Measurements from ENCODE around the gene TERT. TPM values are rescaled to one million over a fixed set of nuclear protein-coding genes. Genes with fewer than 3 reads are reported as not detected.
A peak's percentile ranks its signal among the peaks of the same experiment; 100 is the strongest.

TERT gene
- total RNA-seq, 1 donor from 2014 or later: 2.4 TPM

DNA sequence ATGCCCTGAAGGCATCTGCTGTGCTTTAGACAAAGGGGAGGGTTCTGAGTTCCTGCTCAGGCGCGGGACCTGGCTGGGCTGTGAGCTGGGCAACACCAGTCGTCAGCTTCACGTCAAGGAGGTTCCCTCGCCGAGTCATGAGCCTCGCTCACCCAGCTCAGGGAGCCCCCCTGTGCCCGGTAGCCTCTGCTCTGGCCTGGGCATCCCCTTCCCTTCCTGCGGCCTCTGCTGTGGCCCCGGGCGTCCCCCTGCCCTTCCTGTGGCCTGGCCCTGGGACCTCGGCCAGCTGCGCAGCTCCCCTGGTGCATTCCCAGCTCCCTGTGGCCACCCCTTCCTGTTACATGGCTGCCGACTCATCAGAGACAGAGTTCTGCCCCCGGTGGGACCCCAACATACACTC is 29.8 kb downstream of the TERT start:
- no peaks in the 10 kb centered on the region for H3K4me1 Mint-ChIP-seq
- H3K4me3 ChIP-seq: no peak overlapping the region
- TF ChIP-seq EZH2 (IDR thresholded peaks at IDR 0.05) (no peak), EZH2phosphoT487 (IDR thresholded peaks at IDR 0.05) (no peak), CTCF (IDR thresholded peaks at IDR 0.05) (no peak)
- H3K9ac ChIP-seq: no peak overlapping the region
- H3K4me3 Mint-ChIP-seq: no peak overlapping the region
- no peaks in the 10 kb centered on the region for H4K20me1 ChIP-seq (ENCODE audit: low read depth)
- no peak overlapping the region for H3K27ac ChIP-seq
- no peaks in the 10 kb centered on the region for H3K36me3 ChIP-seq
- H3F3A ChIP-seq (ENCODE audit: low read depth): no peaks in the 10 kb centered on the region
- no peaks in the 10 kb centered on the region for H3K4me1 ChIP-seq
- H3K79me2 ChIP-seq (ENCODE audit: low read depth): no peaks in the 10 kb centered on the region
- no peaks in the 10 kb centered on the region for H3K36me3 Mint-ChIP-seq
- H2AFZ ChIP-seq (replicated peaks): no peak overlapping the region
- H3K9me3 ChIP-seq (ENCODE audit: low read depth): no peaks in the 10 kb centered on the region
- peaks cover 3% of the 10 kb centered on the region for H3K27me3 Mint-ChIP-seq (ENCODE audit: insufficient read depth, low read depth)
- H3K9me3 Mint-ChIP-seq: no peaks in the 10 kb centered on the region
- no peaks in the 10 kb centered on the region for H3K27me3 ChIP-seq
- H3K27ac Mint-ChIP-seq: no peak overlapping the region
- DNase-seq (ENCODE audit: low spot score): no peak
- no peak overlapping the region for H3K4me2 ChIP-seq

DNA sequence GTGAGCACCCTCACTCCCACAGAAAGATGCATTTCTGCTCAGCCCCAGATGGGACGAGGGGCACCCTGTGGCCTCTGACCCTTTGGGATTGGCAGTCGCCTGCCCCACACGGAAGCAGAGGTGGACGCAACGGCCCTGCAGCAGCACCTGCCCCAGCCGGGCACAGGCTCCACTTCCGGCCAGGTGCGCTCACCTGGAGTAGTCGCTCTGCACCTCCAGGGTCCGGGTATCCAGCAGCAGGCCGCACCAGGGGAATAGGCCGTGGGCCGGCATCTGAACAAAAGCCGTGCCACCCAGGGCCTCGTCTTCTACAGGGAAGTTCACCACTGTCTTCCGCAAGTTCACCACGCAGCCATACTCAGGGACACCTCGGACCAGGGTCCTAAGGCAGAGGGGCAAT is 30.7 kb downstream of the TERT start:
- no peaks in the 10 kb centered on the region for H4K20me1 ChIP-seq (ENCODE audit: low read depth)
- H3K27me3 ChIP-seq: no peaks in the 10 kb centered on the region
- Mint-ChIP-seq H3K9me3 (no peaks in the 10 kb centered on the region), H3K27me3 (ENCODE audit: insufficient read depth, low read depth) (no peaks in the 10 kb centered on the region), H3K4me3 (no peak overlapping the region), H3K36me3 (no peaks in the 10 kb centered on the region), H3K27ac (no peak overlapping the region), H3K4me1 (no peaks in the 10 kb centered on the region)
- H3K9ac ChIP-seq: no peak overlapping the region
- no peak overlapping the region for H2AFZ ChIP-seq (replicated peaks)
- H3K4me2 ChIP-seq: no peak overlapping the region
- no peak for TF ChIP-seq EZH2phosphoT487 (IDR thresholded peaks at IDR 0.05)
- no peak for TF ChIP-seq EZH2 (IDR thresholded peaks at IDR 0.05)
- no peak for TF ChIP-seq CTCF (IDR thresholded peaks at IDR 0.05)
- no peaks in the 10 kb centered on the region for H3K4me1 ChIP-seq
- H3F3A ChIP-seq (ENCODE audit: low read depth): no peaks in the 10 kb centered on the region
- no peak for DNase-seq (ENCODE audit: low spot score)
- no peaks in the 10 kb centered on the region for H3K79me2 ChIP-seq (ENCODE audit: low read depth)
- no peak overlapping the region for H3K27ac ChIP-seq
- H3K9me3 ChIP-seq (ENCODE audit: low read depth): no peaks in the 10 kb centered on the region
- H3K36me3 ChIP-seq: no peaks in the 10 kb centered on the region
- H3K4me3 ChIP-seq: no peak overlapping the region

DNA sequence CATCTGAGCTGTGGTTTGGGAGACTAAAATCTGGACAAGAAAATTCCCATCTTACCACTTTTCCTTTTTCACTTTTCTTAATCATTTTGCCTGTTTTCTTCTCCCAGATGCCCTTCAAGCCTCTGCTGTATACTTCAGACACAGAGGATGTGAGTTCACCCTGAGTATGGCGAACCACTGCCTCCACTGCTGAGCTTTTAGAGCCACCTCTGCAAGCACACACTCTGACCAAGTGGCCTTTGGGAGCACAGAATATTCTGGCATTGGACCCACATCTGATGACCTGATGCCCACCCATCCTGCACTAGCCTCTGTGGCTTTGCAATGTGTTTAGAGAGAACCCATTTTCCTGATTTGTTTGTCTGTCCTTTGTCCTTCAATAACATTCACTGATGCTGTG is 32.5 kb downstream of the TERT start:
- Histone ChIP-seq H3K9ac (no peak overlapping the region), H3K4me3 (no peak overlapping the region), H2AFZ (replicated peaks) (no peak overlapping the region), H3K36me3 (no peaks in the 10 kb centered on the region), H3K79me2 (ENCODE audit: low read depth) (no peaks in the 10 kb centered on the region), H3K9me3 (ENCODE audit: low read depth) (no peaks in the 10 kb centered on the region), H3K4me2 (no peak overlapping the region), H3K27me3 (no peaks in the 10 kb centered on the region), H4K20me1 (ENCODE audit: low read depth) (no peaks in the 10 kb centered on the region), H3F3A (ENCODE audit: low read depth) (no peaks in the 10 kb centered on the region), H3K27ac (no peak overlapping the region), H3K4me1 (no peaks in the 10 kb centered on the region)
- Mint-ChIP-seq H3K27me3 (ENCODE audit: insufficient read depth, low read depth) (no peaks in the 10 kb centered on the region), H3K4me3 (no peak overlapping the region), H3K9me3 (no peaks in the 10 kb centered on the region), H3K36me3 (no peaks in the 10 kb centered on the region), H3K27ac (no peak overlapping the region), H3K4me1 (no peaks in the 10 kb centered on the region)
- TF ChIP-seq EZH2 (IDR thresholded peaks at IDR 0.05): no peak
- TF ChIP-seq EZH2phosphoT487 (IDR thresholded peaks at IDR 0.05): no peak
- no peak for TF ChIP-seq CTCF (IDR thresholded peaks at IDR 0.05)
- peak; percentile 20 for DNase-seq (ENCODE audit: low spot score)

DNA sequence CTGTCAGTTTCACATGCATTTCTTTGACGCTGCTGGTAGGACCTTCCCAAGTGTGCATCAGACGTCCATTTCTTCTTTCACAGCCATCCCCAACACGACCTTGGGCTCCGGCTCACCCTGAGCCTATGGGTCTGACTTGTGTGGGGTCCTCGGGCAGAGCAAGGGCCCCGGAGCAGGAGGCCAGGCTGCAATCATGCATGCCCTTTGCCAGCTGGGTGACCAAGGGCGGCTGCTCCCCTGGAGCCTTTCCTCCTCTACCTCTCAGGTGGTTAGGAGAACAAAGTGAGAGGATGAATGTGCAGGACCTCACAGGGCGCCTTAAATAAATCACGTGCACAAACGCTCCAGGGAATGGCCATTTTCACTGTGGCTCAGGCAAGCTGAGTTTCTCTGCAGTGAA is 33.2 kb downstream of the TERT start:
- Histone ChIP-seq H3K27me3 (no peaks in the 10 kb centered on the region), H4K20me1 (ENCODE audit: low read depth) (no peaks in the 10 kb centered on the region), H3K27ac (no peak overlapping the region), H3F3A (ENCODE audit: low read depth) (no peaks in the 10 kb centered on the region), H3K36me3 (no peaks in the 10 kb centered on the region), H3K4me1 (no peaks in the 10 kb centered on the region), H3K4me2 (no peak overlapping the region), H2AFZ (replicated peaks) (no peak overlapping the region), H3K4me3 (no peak overlapping the region), H3K9ac (no peak overlapping the region), H3K79me2 (ENCODE audit: low read depth) (no peaks in the 10 kb centered on the region), H3K9me3 (ENCODE audit: low read depth) (no peaks in the 10 kb centered on the region)
- Mint-ChIP-seq H3K4me1 (no peaks in the 10 kb centered on the region), H3K27me3 (ENCODE audit: insufficient read depth, low read depth) (no peaks in the 10 kb centered on the region), H3K4me3 (no peak overlapping the region), H3K27ac (no peak overlapping the region), H3K36me3 (no peaks in the 10 kb centered on the region), H3K9me3 (no peaks in the 10 kb centered on the region)
- TF ChIP-seq CTCF (IDR thresholded peaks at IDR 0.05) (no peak), EZH2phosphoT487 (IDR thresholded peaks at IDR 0.05) (no peak), EZH2 (IDR thresholded peaks at IDR 0.05) (no peak)
- DNase-seq (ENCODE audit: low spot score): no peak
